Suprapubic skin (tissue), 4 donors: Measurements from ENCODE around the gene IGLL5.

Experiments used
- CTCF ChIP-seq, 2 donors: fragments of 200-600 bp in 1 of 2; fragments of 450-650 bp in 1 of 2; sonication (generic) in 1 of 2; IDR thresholded peaks; one replicate each; pipeline ENCODE4 v1.5.1; 2016 to 2019; ENCODE audit warnings: antibody characterized with exemption in 2 of 2, mild to moderate bottlenecking in 1 of 2, moderate library complexity in 1 of 2
- EP300 ChIP-seq: sonication (generic); formaldehyde crosslinking; IDR thresholded peaks from one replicate; pipeline ENCODE4 v1.6.1; 2017; ENCODE audit warnings: antibody characterized with exemption
- POLR2A ChIP-seq, 2 donors: fragments of 450-650 bp; IDR thresholded peaks; one replicate each; pipeline ENCODE4 v1.6.1; 2017; ENCODE audit warnings: antibody characterized with exemption in 2 of 2, mild to moderate bottlenecking in 2 of 2, moderate library complexity in 2 of 2
- POLR2AphosphoS5 ChIP-seq, 3 donors: sonication (generic); formaldehyde crosslinking; IDR thresholded peaks; one replicate each; pipeline ENCODE4 v1.6.1; 2017; ENCODE audit warnings: antibody characterized with exemption in 3 of 3

GRCh38 chr22:22912135-22912987, 24.7 kb downstream of the IGLL5 start:
- TF ChIP-seq CTCF (IDR thresholded peaks at IDR 0.05), result no peak
- TF ChIP-seq POLR2AphosphoS5 (IDR thresholded peaks at IDR 0.05), result no peak
- no peak for TF ChIP-seq POLR2A (IDR thresholded peaks at IDR 0.05)
- TF ChIP-seq EP300, result no peak
